Anterior cingulate cortex (tissue), 58 donors: ENCODE results near the gene CRHR1.
"Not testable (repeated sequence)": the region's sequence is repeated elsewhere in the genome, so short reads cannot be mapped to it uniquely, and the experiment has no call there.

ENCODE experiments used
- DNase-seq, 58 donors: peaks; one replicate each; lab custom pipeline; 2025; lab: John Stamatoyannopoulos, UW

Gene CRHR1

GRCh38 chr17:45784293-45784740 lies at the start of gene CRHR1:
Gene CRHR1 (plus strand): TSS chr17:45784320. CDS start chr17:45784545, 225 bp downstream.
- DNase-seq, result no peak

DNA sequence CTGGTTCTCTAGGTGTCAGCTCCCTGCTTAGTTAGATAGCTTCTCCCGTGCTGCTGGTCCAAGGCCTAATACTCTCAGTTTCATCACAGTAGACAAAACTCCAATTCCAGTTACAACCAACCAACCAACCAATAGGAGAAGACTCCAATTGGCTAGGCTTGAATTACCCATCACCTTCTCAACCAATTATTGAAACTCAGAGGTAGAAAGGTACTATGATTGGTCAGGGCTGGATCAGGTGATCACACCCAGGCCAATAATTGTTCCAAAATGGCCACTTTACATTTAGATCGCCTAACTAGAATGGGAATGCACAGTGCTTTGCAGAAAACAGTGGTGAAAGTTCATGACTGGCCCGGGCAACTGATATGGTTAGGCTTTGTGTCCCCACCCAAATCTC lies 49.5 kb upstream of the CRHR1 start:
- DNase-seq, result no peak

DNA sequence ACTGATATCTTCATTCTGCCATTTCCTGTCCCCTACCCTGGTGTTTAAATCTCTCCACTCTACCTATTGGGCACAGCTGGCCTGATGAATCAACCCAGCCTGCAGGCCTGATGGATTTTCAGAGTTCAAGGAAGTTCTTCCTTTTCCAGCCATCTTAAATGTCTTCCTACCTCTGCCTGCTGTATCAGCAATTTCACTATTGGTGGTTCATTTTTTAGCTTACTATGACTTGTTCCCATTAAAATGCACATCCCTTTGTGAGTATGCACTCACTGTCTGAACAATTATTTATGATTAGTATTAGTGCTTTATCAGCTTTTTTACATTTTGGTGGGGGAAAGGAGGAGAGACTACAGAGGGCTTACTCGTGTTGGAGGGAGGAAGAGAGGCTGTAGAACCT lies 48.6 kb upstream of the CRHR1 start:
- DNase-seq, result no peak

- DNase-seq, result no peak
Observed at GRCh38 chr17:45739786-45740185, 44.3 kb upstream of the CRHR1 start.

- peak in 51 of 58 donors; percentile 7 to 86 (median 59) for DNase-seq
Observed at GRCh38 chr17:45740553-45741330, 43.4 kb upstream of the CRHR1 start.

- no peak for DNase-seq
Observed at GRCh38 chr17:45742251-45742650, 41.9 kb upstream of the CRHR1 start.

- no peak for DNase-seq
Observed at GRCh38 chr17:45743626-45744326, 40.3 kb upstream of the CRHR1 start.

DNA sequence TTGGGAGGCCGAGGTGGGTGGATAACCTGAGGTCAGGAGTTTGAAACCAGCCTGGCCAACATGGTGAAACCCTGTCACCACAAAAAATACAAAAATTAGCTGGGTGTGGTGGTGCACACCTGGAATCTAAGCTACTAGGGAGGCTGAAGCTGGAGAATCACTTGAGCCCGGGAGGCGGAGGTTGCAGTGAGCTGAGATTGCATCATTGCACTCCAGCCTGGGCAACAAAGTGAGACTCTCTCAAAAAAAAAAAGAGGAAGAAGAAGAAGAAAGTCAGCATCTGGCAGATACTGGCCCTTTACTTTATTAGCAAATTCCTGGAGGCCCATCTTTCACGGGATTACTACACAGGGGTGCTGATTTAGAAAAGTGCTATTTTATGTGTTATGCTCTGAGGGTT lies 39.3 kb upstream of the CRHR1 start:
- DNase-seq, result not testable (repeated sequence)

GRCh38 chr17:45745601-45746494 lies 38.3 kb upstream of the CRHR1 start:
- no peak for DNase-seq

- peak in 23 of 58 donors; percentile 1 to 52 (median 18) for DNase-seq
Observed at GRCh38 chr17:45747911-45748310, 36.2 kb upstream of the CRHR1 start.

- no peak for DNase-seq
Observed at GRCh38 chr17:45748731-45749310, 35.3 kb upstream of the CRHR1 start.

- no peak for DNase-seq
Observed at GRCh38 chr17:45749831-45750335, 34.2 kb upstream of the CRHR1 start.

- DNase-seq, result no peak
Observed at GRCh38 chr17:45750779-45751440, 33.2 kb upstream of the CRHR1 start.

- no peak for DNase-seq
Observed at GRCh38 chr17:45751466-45751865, 32.7 kb upstream of the CRHR1 start.

- DNase-seq, result no peak
Observed at GRCh38 chr17:45752246-45752645, 31.9 kb upstream of the CRHR1 start.

DNA sequence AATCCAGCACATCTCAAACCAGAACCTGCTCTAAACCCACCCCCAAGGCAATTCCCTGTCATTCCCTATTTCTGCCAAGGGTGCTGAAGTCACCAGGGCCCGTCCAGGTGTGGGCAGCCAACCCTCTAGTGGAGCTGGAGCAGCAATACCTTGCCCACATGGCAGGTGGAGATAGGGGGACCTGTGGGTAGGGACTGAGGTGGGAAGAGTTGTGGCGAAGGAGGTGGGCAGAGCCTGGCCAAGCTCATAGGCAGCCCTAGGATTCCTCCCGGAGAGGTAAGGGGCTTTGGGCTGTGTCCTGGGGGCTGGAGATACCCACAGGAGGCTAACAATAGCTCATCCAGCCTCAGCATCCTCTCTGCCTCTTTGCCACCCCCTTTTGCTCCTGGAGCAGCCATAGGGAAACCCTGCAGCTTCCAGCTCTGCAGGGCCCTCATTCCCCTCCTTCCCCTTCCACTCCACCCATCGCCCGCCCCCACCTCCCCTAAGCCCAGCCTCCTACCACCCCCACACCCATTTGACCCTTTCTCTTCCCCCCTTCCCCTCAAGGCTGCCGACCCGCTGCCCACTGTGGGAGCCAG lies 30.4 kb upstream of the CRHR1 start:
- no peak for DNase-seq

DNA sequence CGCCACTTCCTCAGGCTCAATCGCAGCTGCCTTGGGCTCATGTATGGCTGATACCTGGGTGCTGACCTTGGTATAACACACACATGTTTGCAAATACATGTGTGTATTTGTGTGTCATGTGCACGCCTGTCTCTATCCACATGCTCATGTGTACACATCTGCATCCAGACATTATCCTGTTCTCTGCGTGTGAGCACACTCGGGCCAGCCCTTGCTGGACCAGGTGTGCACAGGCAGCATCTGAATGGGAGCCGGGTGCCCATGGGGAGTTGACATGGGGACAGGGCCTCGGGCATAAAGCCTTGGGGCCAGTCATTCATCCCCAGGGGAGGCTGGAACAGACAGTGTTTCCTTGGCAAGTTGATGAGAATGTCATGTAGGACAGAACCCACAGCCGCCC lies 29.1 kb upstream of the CRHR1 start:
- DNase-seq, result no peak

GRCh38 chr17:45756266-45756991 lies 27.7 kb upstream of the CRHR1 start:
- no peak for DNase-seq
